Naive thymus-derived CD8-positive, alpha-beta T cell (primary cell): Measurements from ENCODE around the gene NEURL1. TPM values are rescaled to one million over a fixed set of nuclear protein-coding genes. Genes with fewer than 3 reads are reported as not detected.

Experiments
- ATAC-seq, 2 donors: fragments of 150-1000 bp; cut with Tn5 transposase in 1 of 2; sonication (Bioruptor Pico), chemical (Tn5 transposase) in 1 of 2; 1 replicate in 1 of 2; 2 replicates in 1 of 2; pipeline ENCODE4 v1.10.0; 2021; ENCODE audit warnings: mild to moderate bottlenecking in 2 of 2, moderate library complexity in 2 of 2
- POLR2A ChIA-PET: fragments of 350-600 bp; sonication (Branson Sonifier 250); formaldehyde crosslinking; loops from one replicate; lab custom pipeline; 2021; ENCODE audit warnings: antibody characterized with exemption; lab: Charles Lee
- DNase-seq, 10 donors: peaks; one replicate each; pipeline versions ENCODE4 v3.0.0 to v3.0.0-alpha.2; 2020 to 2022
- H3K27ac Mint-ChIP-seq, 10 donors: one replicate each; pipeline ENCODE4 v1.8.0; 2020 to 2022; ENCODE audit warnings: mild to moderate bottlenecking in 10 of 10, mixed read lengths in 10 of 10, moderate library complexity in 4 of 10, inconsistent platforms in 1 of 10
- H3K27me3 Mint-ChIP-seq, 5 donors: one replicate each; pipeline ENCODE4 v1.8.0; 2021 to 2022; ENCODE audit warnings: mixed read lengths in 5 of 5
- H3K36me3 Mint-ChIP-seq, 3 donors: one replicate each; pipeline ENCODE4 v1.8.0; 2020 to 2022; ENCODE audit warnings: mixed read lengths in 3 of 3, mild to moderate bottlenecking in 2 of 3, inconsistent platforms in 1 of 3
- H3K4me1 Mint-ChIP-seq, 4 donors: one replicate each; pipeline ENCODE4 v1.8.0; 2021 to 2022; ENCODE audit warnings: mixed read lengths in 4 of 4
- H3K4me3 Mint-ChIP-seq, 10 donors: one replicate each; pipeline ENCODE4 v1.8.0; 2020 to 2022; ENCODE audit warnings: mild to moderate bottlenecking in 10 of 10, mixed read lengths in 10 of 10, moderate library complexity in 6 of 10, inconsistent platforms in 1 of 10
- H3K9me3 Mint-ChIP-seq, 9 donors: one replicate each; pipeline ENCODE4 v1.8.0; 2020 to 2022; ENCODE audit warnings: mixed read lengths in 9 of 9, mild to moderate bottlenecking in 3 of 9, inconsistent platforms in 1 of 9, moderate library complexity in 1 of 9
- polyA plus RNA-seq, 3 donors: library from polyadenylated mRNA; unstranded; fragments of 300-500 nt; fragmentation: Illumina TruSeq; gene quantifications; one replicate each; pipeline ENCODE4 v1.2.3, GENCODE V29; 2021
- total RNA-seq, 8 experiments: library from RNA in 2 of 8; stranded (reverse) in 2 of 8; gene quantifications; one replicate each; pipeline ENCODE4 v1.2.3 and lab custom pipeline; 2021 to 2026

The NEURL1 gene
- total and polyA plus RNA-seq, 5 experiments from 2014 or later, result 0.17 to 1.3 (median 0.73) TPM

- no peak for ATAC-seq
- Mint-ChIP-seq H3K27me3 (peaks cover 0 to 5% (median 2%) of the 10 kb centered on the region in 5 donors), H3K9me3 (no peaks in the 10 kb centered on the region), H3K4me3 (no peak overlapping the region), H3K36me3 (no peaks in the 10 kb centered on the region), H3K27ac (peak overlapping the region in 1 of 10 donors; percentile 58), H3K4me1 (no peaks in the 10 kb centered on the region)
- POLR2A ChIA-PET, result no interaction called here
- DNase-seq, result no peak
These were observed 83.4 kb downstream of the NEURL1 start for GRCh38 chr10:103576862-103577261.

GRCh38 chr10:103578782-103579382 is 85.4 kb downstream of the NEURL1 start:
- Mint-ChIP-seq H3K27me3 (peaks cover 0 to 5% (median under 1%) of the 10 kb centered on the region in 5 donors), H3K9me3 (no peaks in the 10 kb centered on the region), H3K36me3 (no peaks in the 10 kb centered on the region), H3K27ac (no peak overlapping the region), H3K4me3 (no peak overlapping the region), H3K4me1 (peaks cover 1 to 12% (median 7%) of the 10 kb centered on the region in 4 donors)
- POLR2A ChIA-PET, result no interaction called here
- no peak for DNase-seq
- ATAC-seq, result no peak

GRCh38 chr10:103580011-103580410 is 86.5 kb downstream of the NEURL1 start:
- ATAC-seq (no peak), DNase-seq (no peak)
- peaks cover 2 to 15% (median 10%) of the 10 kb centered on the region in 4 donors for H3K4me1 Mint-ChIP-seq
- no peaks in the 10 kb centered on the region for H3K36me3 Mint-ChIP-seq
- POLR2A ChIA-PET, result no interaction called here
- H3K27me3 Mint-ChIP-seq, result peaks cover 0 to 5% (median 0%) of the 10 kb centered on the region in 5 donors
- H3K4me3 Mint-ChIP-seq, result no peak overlapping the region
- no peaks in the 10 kb centered on the region for H3K9me3 Mint-ChIP-seq
- H3K27ac Mint-ChIP-seq, result no peak overlapping the region

- Mint-ChIP-seq H3K36me3 (no peaks in the 10 kb centered on the region), H3K9me3 (no peaks in the 10 kb centered on the region), H3K4me1 (peaks cover 2 to 19% (median 10%) of the 10 kb centered on the region in 4 donors), H3K4me3 (no peak overlapping the region), H3K27me3 (peaks cover 0 to 5% (median 0%) of the 10 kb centered on the region in 5 donors), H3K27ac (no peak overlapping the region)
- DNase-seq, result no peak
- POLR2A ChIA-PET, result no interaction called here
- no peak for ATAC-seq
These were observed 86.9 kb downstream of the NEURL1 start for GRCh38 chr10:103580430-103580829.

GRCh38 chr10:103581499-103581898 is 88.0 kb downstream of the NEURL1 start:
- Mint-ChIP-seq H3K27ac (peak overlapping the region in 1 of 10 donors; percentile 25), H3K36me3 (no peaks in the 10 kb centered on the region), H3K27me3 (peaks cover 0 to 2% (median 0%) of the 10 kb centered on the region in 5 donors), H3K4me1 (peaks cover 2 to 23% (median 10%) of the 10 kb centered on the region in 4 donors), H3K4me3 (peak overlapping the region in 2 of 10 donors; percentile 44 to 45), H3K9me3 (peaks cover 0 to 2% (median 0%) of the 10 kb centered on the region in 9 donors)
- POLR2A ChIA-PET, result interaction anchor here (0.6 kb wide), 1 partner anchor 1785 kb away, joined by 3 read pairs; no protein-coding TSS in a partner anchor
- DNase-seq, result no peak
- no peak for ATAC-seq

- POLR2A ChIA-PET, result interaction anchor here (1.3 kb wide), 1 partner anchor 28 kb away, joined by 3 read pairs; no protein-coding TSS in a partner anchor
- Mint-ChIP-seq H3K36me3 (no peaks in the 10 kb centered on the region), H3K4me1 (peaks cover 2 to 23% (median 10%) of the 10 kb centered on the region in 4 donors), H3K4me3 (peak overlapping the region in 9 of 10 donors; percentile 1 to 97 (median 31)), H3K27me3 (peaks cover 0 to 2% (median 0%) of the 10 kb centered on the region in 5 donors), H3K9me3 (peaks cover 0 to 2% (median 0%) of the 10 kb centered on the region in 9 donors), H3K27ac (peak overlapping the region in 6 of 10 donors; percentile 9 to 76 (median 25))
- DNase-seq, result no peak
- no peak for ATAC-seq
These were observed 89.0 kb downstream of the NEURL1 start for GRCh38 chr10:103582331-103583123.

GRCh38 chr10:103583871-103584215 is 90.3 kb downstream of the NEURL1 start:
- Mint-ChIP-seq H3K36me3 (no peaks in the 10 kb centered on the region), H3K27ac (peak overlapping the region; percentile 83 to 98 (median 96)), H3K4me3 (peak overlapping the region; percentile 85 to 98 (median 92)), H3K4me1 (peaks cover 2 to 23% (median 10%) of the 10 kb centered on the region in 4 donors), H3K9me3 (peaks cover 0 to 2% (median 0%) of the 10 kb centered on the region in 9 donors), H3K27me3 (peaks cover 0 to 2% (median 0%) of the 10 kb centered on the region in 5 donors)
- POLR2A ChIA-PET, result interaction anchor here (0.8 to 1.7 kb wide), 9 partner anchors 8 to 537 kb away, joined by 3 to 18 read pairs (median 4); partner anchors contain the start of gene SFR1
- peak in 4 of 10 donors; percentile 21 to 72 (median 38) for DNase-seq
- peak; percentile 21 to 47 for ATAC-seq

GRCh38 chr10:103584216-103585010 is 90.9 kb downstream of the NEURL1 start:
- Mint-ChIP-seq H3K4me1 (peaks cover 2 to 23% (median 10%) of the 10 kb centered on the region in 4 donors), H3K9me3 (peaks cover 0 to 2% (median 0%) of the 10 kb centered on the region in 9 donors), H3K4me3 (peak overlapping the region; percentile 85 to 98 (median 92)), H3K27ac (peak overlapping the region; percentile 83 to 98 (median 96)), H3K27me3 (peaks cover 0 to 2% (median 0%) of the 10 kb centered on the region in 5 donors), H3K36me3 (no peaks in the 10 kb centered on the region)
- POLR2A ChIA-PET, result interaction anchor here (0.5 to 1.7 kb wide), 13 partner anchors 8 to 536 kb away, joined by 3 to 18 read pairs (median 3); partner anchors contain the start of genes SFR1 and SLK
- ATAC-seq (peak; percentile 74 to 78), DNase-seq (peak; percentile 50 to 87 (median 62))

GRCh38 chr10:103585011-103585405 is 91.5 kb downstream of the NEURL1 start:
- DNase-seq (peak in 1 of 10 donors; percentile 31), ATAC-seq (no peak)
- peaks cover 2 to 23% (median 10%) of the 10 kb centered on the region in 4 donors for H3K4me1 Mint-ChIP-seq
- H3K27me3 Mint-ChIP-seq, result peaks cover 0 to 2% (median 0%) of the 10 kb centered on the region in 5 donors
- no peaks in the 10 kb centered on the region for H3K36me3 Mint-ChIP-seq
- H3K4me3 Mint-ChIP-seq, result peak overlapping the region; percentile 59 to 93 (median 69)
- H3K9me3 Mint-ChIP-seq, result peaks cover 0 to 2% (median 0%) of the 10 kb centered on the region in 9 donors
- peak overlapping the region in 7 of 10 donors; percentile 21 to 89 (median 68) for H3K27ac Mint-ChIP-seq
- POLR2A ChIA-PET, result interaction anchor here (0.5 to 1.7 kb wide), 9 partner anchors 8 to 536 kb away, joined by 3 to 18 read pairs (median 3); partner anchors contain the start of genes SFR1 and SLK

- Mint-ChIP-seq H3K4me1 (peaks cover 2 to 23% (median 10%) of the 10 kb centered on the region in 4 donors), H3K27ac (no peak overlapping the region), H3K4me3 (no peak overlapping the region), H3K27me3 (no peaks in the 10 kb centered on the region), H3K36me3 (no peaks in the 10 kb centered on the region), H3K9me3 (peaks cover 0 to 2% (median 0%) of the 10 kb centered on the region in 9 donors)
- POLR2A ChIA-PET, result no interaction called here
- ATAC-seq, result no peak
- no peak for DNase-seq
These were observed 93.6 kb downstream of the NEURL1 start for GRCh38 chr10:103587073-103587472.

- peaks cover 0 to 9% (median under 1%) of the 10 kb centered on the region in 4 donors for H3K4me1 Mint-ChIP-seq
- peaks cover 0 to 2% (median 0%) of the 10 kb centered on the region in 9 donors for H3K9me3 Mint-ChIP-seq
- DNase-seq (no peak), ATAC-seq (no peak)
- H3K36me3 Mint-ChIP-seq, result no peaks in the 10 kb centered on the region
- no peaks in the 10 kb centered on the region for H3K27me3 Mint-ChIP-seq
- H3K27ac Mint-ChIP-seq, result peak overlapping the region in 4 of 10 donors; percentile 36 to 84 (median 59)
- POLR2A ChIA-PET, result interaction anchor here (0.7 kb wide), 1 partner anchor 17 kb away, joined by 3 read pairs; no protein-coding TSS in a partner anchor
- H3K4me3 Mint-ChIP-seq, result no peak overlapping the region
These were observed 95.6 kb downstream of the NEURL1 start for GRCh38 chr10:103589074-103589630.
